ENCODE measurements around the gene ZFP36L2. TPM values are rescaled to one million over a fixed set of nuclear protein-coding genes. Genes with fewer than 3 reads are reported as not detected.

The ZFP36L2 gene
- total and polyA plus RNA-seq, 2 experiments from 2014 or later: 13.8 to 78.2 TPM

- peaks cover 5% of the 10 kb centered on the region for H3K4me1 ChIP-seq (ENCODE audit: insufficient read depth)
- H3K36me3 ChIP-seq (ENCODE audit: low read depth): no peaks in the 10 kb centered on the region
- H2AFZ ChIP-seq: no peak overlapping the region
- H3K9ac ChIP-seq: no peak overlapping the region
- H3K79me2 ChIP-seq (ENCODE audit: insufficient read depth): no peaks in the 10 kb centered on the region
- no peak for DNase-seq
- in situ Hi-C loops (cut with MboI): no loop called here
- H3K9me3 ChIP-seq (ENCODE audit: low read depth): no peaks in the 10 kb centered on the region
- no peak overlapping the region for H3K27ac ChIP-seq
- no peaks in the 10 kb centered on the region for H3K9me2 ChIP-seq (ENCODE audit: insufficient read depth)
- no peaks in the 10 kb centered on the region for H4K20me1 ChIP-seq (ENCODE audit: insufficient read depth)
- H3F3A ChIP-seq (ENCODE audit: insufficient read depth): 0 out of 2 replicates have a peak, but pooled peaks cover 9% of the 10 kb centered on the region
- 95 to 96% methylated on average over 13 to 16 of the region's 16 CpGs for WGBS, 2 experiments (ENCODE audit: low coverage in 1 of 2, low lambda C conversion rate in 2 of 2, missing lambda C conversion rate in 2 of 2)
- H3K27me3 ChIP-seq (replicated peaks; ENCODE audit: insufficient read depth): no peaks in the 10 kb centered on the region
- no peak overlapping the region for H3K4me3 ChIP-seq
- H3K4me2 ChIP-seq (ENCODE audit: unreplicated experiment): no peak overlapping the region
- no peak for TF ChIP-seq EZH2 (IDR thresholded peaks at IDR 0.05; ENCODE audit: insufficient read depth, poor library complexity, severe bottlenecking)
- no peak for TF ChIP-seq EZH2phosphoT487 (IDR thresholded peaks at IDR 0.05; ENCODE audit: insufficient read depth, low read depth)
Observed at GRCh38 chr2:43188561-43189386, 37.6 kb downstream of the ZFP36L2 start.

- DNase-seq: no peak
- Histone ChIP-seq H3K9me2 (ENCODE audit: insufficient read depth) (no peaks in the 10 kb centered on the region), H3K4me1 (ENCODE audit: insufficient read depth) (peaks cover 5% of the 10 kb centered on the region), H3K27me3 (replicated peaks; ENCODE audit: insufficient read depth) (no peaks in the 10 kb centered on the region), H3K27ac (no peak overlapping the region), H3K9ac (no peak overlapping the region), H2AFZ (no peak overlapping the region), H3K4me2 (ENCODE audit: unreplicated experiment) (no peak overlapping the region), H3K9me3 (ENCODE audit: low read depth) (no peaks in the 10 kb centered on the region), H3K4me3 (no peak overlapping the region), H3F3A (ENCODE audit: insufficient read depth) (0 out of 2 replicates have a peak, but pooled peaks cover 9% of the 10 kb centered on the region), H3K79me2 (ENCODE audit: insufficient read depth) (no peaks in the 10 kb centered on the region), H4K20me1 (ENCODE audit: insufficient read depth) (no peaks in the 10 kb centered on the region), H3K36me3 (ENCODE audit: low read depth) (no peaks in the 10 kb centered on the region)
- in situ Hi-C loops (cut with MboI): no loop called here
- TF ChIP-seq EZH2phosphoT487 (IDR thresholded peaks at IDR 0.05; ENCODE audit: insufficient read depth, low read depth) (no peak), EZH2 (IDR thresholded peaks at IDR 0.05; ENCODE audit: insufficient read depth, poor library complexity, severe bottlenecking) (no peak)
- WGBS, 2 experiments (ENCODE audit: low coverage in 1 of 2, low lambda C conversion rate in 2 of 2, missing lambda C conversion rate in 2 of 2): 76 to 82% methylated on average over 10 to 12 of the region's 12 CpGs
Observed at GRCh38 chr2:43186679-43187374, 39.6 kb downstream of the ZFP36L2 start.

- H3K27me3 ChIP-seq (replicated peaks; ENCODE audit: insufficient read depth): no peaks in the 10 kb centered on the region
- no peaks in the 10 kb centered on the region for H3K79me2 ChIP-seq (ENCODE audit: insufficient read depth)
- H3F3A ChIP-seq (ENCODE audit: insufficient read depth): 0 out of 2 replicates have a peak, but pooled peaks cover 9% of the 10 kb centered on the region
- H3K4me2 ChIP-seq (ENCODE audit: unreplicated experiment): no peak overlapping the region
- no peaks in the 10 kb centered on the region for H3K9me2 ChIP-seq (ENCODE audit: insufficient read depth)
- no peaks in the 10 kb centered on the region for H3K36me3 ChIP-seq (ENCODE audit: low read depth)
- H3K4me3 ChIP-seq: no peak overlapping the region
- peaks cover 5% of the 10 kb centered on the region for H3K4me1 ChIP-seq (ENCODE audit: insufficient read depth)
- no peak for DNase-seq
- H2AFZ ChIP-seq: no peak overlapping the region
- no peak overlapping the region for H3K27ac ChIP-seq
- in situ Hi-C loops (cut with MboI): no loop called here
- no peaks in the 10 kb centered on the region for H4K20me1 ChIP-seq (ENCODE audit: insufficient read depth)
- WGBS, 2 experiments (ENCODE audit: low coverage in 1 of 2, low lambda C conversion rate in 2 of 2, missing lambda C conversion rate in 2 of 2): 97 to 99% methylated on average over 6 of the region's 6 CpGs
- H3K9ac ChIP-seq: no peak overlapping the region
- TF ChIP-seq EZH2 (IDR thresholded peaks at IDR 0.05; ENCODE audit: insufficient read depth, poor library complexity, severe bottlenecking): no peak
- TF ChIP-seq EZH2phosphoT487 (IDR thresholded peaks at IDR 0.05; ENCODE audit: insufficient read depth, low read depth): no peak
- no peaks in the 10 kb centered on the region for H3K9me3 ChIP-seq (ENCODE audit: low read depth)
Observed at GRCh38 chr2:43186321-43186678, 40.1 kb downstream of the ZFP36L2 start.

- Histone ChIP-seq H3K36me3 (ENCODE audit: low read depth) (no peaks in the 10 kb centered on the region), H2AFZ (no peak overlapping the region), H3K4me2 (ENCODE audit: unreplicated experiment) (no peak overlapping the region), H3K9me3 (ENCODE audit: low read depth) (no peaks in the 10 kb centered on the region), H3K79me2 (ENCODE audit: insufficient read depth) (no peaks in the 10 kb centered on the region), H3K27ac (no peak overlapping the region), H4K20me1 (ENCODE audit: insufficient read depth) (no peaks in the 10 kb centered on the region), H3K9ac (no peak overlapping the region), H3K4me3 (no peak overlapping the region), H3K4me1 (ENCODE audit: insufficient read depth) (peaks cover 5% of the 10 kb centered on the region), H3K27me3 (replicated peaks; ENCODE audit: insufficient read depth) (no peaks in the 10 kb centered on the region), H3K9me2 (ENCODE audit: insufficient read depth) (no peaks in the 10 kb centered on the region), H3F3A (ENCODE audit: insufficient read depth) (0 out of 2 replicates have a peak, but pooled peaks cover 9% of the 10 kb centered on the region)
- WGBS, 2 experiments (ENCODE audit: low coverage in 1 of 2, low lambda C conversion rate in 2 of 2, missing lambda C conversion rate in 2 of 2): 86 to 88% methylated on average over 4 of the region's 4 CpGs
- in situ Hi-C loops (cut with MboI): no loop called here
- no peak for DNase-seq
- TF ChIP-seq EZH2 (IDR thresholded peaks at IDR 0.05; ENCODE audit: insufficient read depth, poor library complexity, severe bottlenecking) (no peak), EZH2phosphoT487 (IDR thresholded peaks at IDR 0.05; ENCODE audit: insufficient read depth, low read depth) (no peak)
Observed at GRCh38 chr2:43185146-43185545, 41.3 kb downstream of the ZFP36L2 start.

All from GM23248 (cell line).